NOMO-1 (cell line): ENCODE results near the gene SPAG4.

Experiments
- DNase-seq, 2 experiments: peaks; one replicate each; lab custom pipeline; 2025; ENCODE audit not compliant: unreplicated experiment in 2 of 2; lab: John Stamatoyannopoulos, UW

The SPAG4 gene

GRCh38 chr20:35652641-35653429, 37.2 kb downstream of the SPAG4 start:
- DNase-seq, result no peak

DNA sequence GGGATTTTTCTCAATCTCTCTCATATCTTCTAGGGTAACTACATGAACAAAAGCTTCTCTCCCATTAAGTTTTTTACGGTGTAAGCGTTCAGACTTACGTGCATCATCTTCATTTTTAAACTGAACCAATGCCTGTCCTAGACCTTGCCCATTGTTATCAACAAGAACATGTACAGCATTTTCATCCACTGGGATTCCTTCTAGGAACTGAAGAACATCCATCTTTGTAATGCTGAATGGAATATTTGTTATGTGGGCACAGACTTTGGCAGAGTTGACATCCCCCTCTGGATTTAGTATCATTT, 37.8 kb downstream of the SPAG4 start:
- no peak for DNase-seq

GRCh38 chr20:35653893-35654292, 38.3 kb downstream of the SPAG4 start:
- no peak for DNase-seq

DNA sequence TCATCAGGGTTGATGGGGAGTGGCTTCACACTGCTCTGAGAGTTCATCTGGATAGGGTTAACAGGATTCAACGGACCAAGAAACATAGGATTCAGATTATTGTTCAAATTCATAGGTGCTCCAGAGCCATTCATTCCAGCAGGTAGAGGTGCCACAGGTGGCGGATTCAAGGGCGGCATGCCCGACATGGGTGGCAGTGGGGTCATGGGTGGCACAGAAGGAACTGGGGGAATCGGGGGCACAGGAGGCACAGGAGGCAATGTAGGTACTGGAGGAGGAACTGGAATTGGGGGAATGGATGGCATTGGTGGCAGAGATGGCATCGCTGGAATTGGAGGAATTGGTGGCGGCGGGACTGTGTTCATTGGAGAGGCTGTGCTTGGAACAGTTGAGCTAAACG, 38.8 kb downstream of the SPAG4 start:
- DNase-seq, result no peak

GRCh38 chr20:35657271-35657670, 41.6 kb downstream of the SPAG4 start:
- no peak for DNase-seq

DNA sequence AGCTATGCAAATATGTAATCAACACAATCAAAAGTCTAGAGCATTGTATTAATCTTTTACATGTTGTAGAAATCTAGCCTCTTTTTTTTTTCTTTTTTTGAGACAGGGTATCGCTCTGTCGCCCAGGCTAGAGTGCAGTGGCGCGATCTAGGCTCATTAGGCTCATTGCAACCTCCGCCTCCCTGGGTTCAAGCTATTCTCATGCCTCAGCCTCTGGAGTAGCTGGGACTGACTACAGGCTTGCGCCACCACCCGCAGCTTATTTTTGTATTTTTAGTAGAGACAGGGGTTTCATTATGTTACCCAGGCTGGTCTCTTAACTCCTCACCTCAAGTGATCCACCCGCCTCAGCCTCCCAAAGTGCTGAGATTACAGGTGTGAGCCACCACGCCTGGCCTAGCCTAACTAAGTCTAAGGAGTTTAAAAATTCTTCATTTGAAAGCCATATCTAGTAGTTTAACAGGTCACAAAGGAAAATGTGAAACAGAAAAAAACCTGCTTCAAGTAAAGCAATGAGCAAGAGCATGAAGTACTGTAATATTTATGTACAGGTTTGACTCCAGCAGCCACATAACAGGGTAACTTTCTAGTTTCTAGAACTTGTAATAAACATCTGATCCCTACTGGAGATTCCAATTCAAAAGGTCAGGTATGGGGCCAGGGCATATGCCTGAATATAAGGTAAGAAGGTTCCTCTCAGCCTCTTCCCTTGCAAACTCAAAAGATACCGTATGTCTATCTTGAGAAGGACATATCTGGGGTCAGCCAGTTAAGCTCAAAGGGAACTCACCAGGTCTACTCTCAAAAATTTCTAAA, 44.7 kb downstream of the SPAG4 start:
- DNase-seq, result no peak

GRCh38 chr20:35661053-35661452, 45.4 kb downstream of the SPAG4 start:
- no peak for DNase-seq

GRCh38 chr20:35661908-35662307, 46.3 kb downstream of the SPAG4 start:
- DNase-seq, result no peak

DNA sequence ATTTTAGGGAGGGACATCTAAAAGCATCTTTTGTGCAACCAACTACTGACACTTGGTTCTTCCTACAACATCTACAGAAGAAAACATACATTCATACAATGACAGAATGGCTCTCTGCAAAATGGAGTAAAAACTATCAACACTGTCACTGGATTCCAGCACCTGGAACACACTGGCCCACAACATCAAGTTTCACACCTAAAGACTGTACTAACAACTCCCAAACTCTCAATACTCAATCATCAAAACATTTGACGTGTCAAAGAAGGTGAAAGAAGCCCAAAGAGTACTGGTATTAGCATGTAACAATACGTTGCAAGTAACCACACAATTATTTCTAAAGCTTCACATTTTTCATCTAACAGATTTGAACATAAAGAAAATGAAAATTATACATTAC, 46.9 kb downstream of the SPAG4 start:
- no peak for DNase-seq

DNA sequence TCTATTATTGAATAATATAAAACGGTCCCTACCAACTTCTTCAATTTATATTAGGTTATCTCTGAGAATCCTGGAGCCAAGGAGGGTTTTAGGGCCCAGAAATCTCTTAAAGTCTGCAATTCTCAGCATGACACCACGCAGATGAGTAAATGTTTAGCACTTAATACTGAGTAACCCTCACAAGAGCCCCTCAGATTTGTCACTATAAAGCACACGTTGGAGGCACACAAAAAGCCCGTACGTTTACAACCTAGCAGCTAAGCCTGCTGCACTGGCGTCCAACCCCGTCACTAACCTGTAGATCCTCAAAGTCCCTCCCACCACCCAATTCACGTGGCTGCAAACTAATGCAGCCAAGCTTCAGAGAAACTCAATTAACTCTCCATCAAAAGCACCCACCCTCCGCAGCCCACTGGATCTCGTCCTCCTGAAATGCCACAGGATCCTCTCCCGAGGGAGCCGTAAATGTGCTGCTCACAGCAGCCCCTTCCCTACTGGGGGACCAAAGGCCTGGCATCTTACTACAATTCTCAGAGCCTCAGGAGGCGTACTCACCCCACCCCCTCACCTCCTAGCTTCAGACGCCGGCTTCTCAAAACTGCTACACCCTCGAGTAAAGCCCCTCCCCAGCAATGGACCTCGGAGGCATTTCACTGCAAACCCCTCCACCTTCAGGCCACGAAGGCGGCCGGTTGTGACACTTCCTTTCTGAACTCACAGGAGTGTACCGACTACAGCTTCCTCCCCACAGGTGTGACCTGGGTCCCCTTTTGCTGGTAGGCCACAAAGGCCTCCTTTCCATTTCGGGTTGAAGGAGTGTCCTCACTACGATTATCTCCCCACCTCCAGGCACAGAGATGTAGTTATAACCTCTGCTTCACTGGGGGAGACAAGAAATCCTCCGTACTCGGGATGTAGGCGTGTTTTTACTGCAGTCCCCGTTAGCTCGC, 48.2 kb downstream of the SPAG4 start:
- peak; percentile 26 to 43 for DNase-seq

GRCh38 chr20:35664466-35665206, 49.0 kb downstream of the SPAG4 start, which contains the start of the genes CPNE1 and RBM12:
Gene CPNE1, minus strand, starts transcription at chr20:35664900. Its CDS starts 31,977 bp downstream, at chr20:35632923.
Gene RBM12, minus strand, starts transcription at chr20:35664900. Its CDS starts 9,578 bp downstream, at chr20:35655322.
- DNase-seq, result peak; percentile 88 to 94

GRCh38 chr20:35665949-35666288, 50.3 kb downstream of the SPAG4 start:
- DNase-seq, result no peak

DNA sequence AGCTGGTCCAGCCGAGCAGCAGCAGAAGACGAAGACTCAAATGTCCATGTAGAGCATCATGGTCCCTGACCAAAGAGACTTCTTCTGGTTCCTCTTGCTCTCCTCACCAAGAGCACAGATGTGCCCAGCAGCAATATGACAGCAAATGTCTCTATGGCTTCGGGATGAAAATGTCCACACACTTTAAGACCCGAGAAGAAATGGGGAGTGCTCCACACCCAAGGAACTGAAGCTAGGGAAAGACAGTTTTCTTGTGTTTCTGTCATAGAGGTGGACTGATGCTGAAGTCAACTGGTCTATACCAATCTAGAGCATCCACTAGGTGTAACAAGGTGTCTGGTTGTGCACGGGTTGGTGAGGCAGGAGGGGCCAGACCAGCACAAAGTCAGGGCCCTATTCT, 53.6 kb downstream of the SPAG4 start:
- no peak for DNase-seq

- DNase-seq, result no peak
These were observed 54.1 kb downstream of the SPAG4 start for GRCh38 chr20:35669681-35670080.
